Muscle layer of duodenum (tissue), 2 donors: ENCODE measurements around the gene NPIPB6.

ENCODE experiments used
- H3K27ac ChIP-seq: one replicate; pipeline ENCODE4 v1.7.0; 2013; ENCODE audit warnings: mild to moderate bottlenecking, low read length
- H3K27me3 ChIP-seq: one replicate; pipeline ENCODE4 v1.7.0; 2013; ENCODE audit warnings: low read depth, mild to moderate bottlenecking, control low read depth, low read length
- H3K36me3 ChIP-seq, 2 donors: one replicate each; pipeline ENCODE4 v1.7.0; 2013; ENCODE audit warnings: low read length in 2 of 2, control low read depth in 1 of 2, mild to moderate bottlenecking in 1 of 2; ENCODE audit not compliant: insufficient read depth in 2 of 2, control insufficient read depth in 1 of 2
- H3K4me1 ChIP-seq, 2 donors: one replicate each; pipeline ENCODE4 v1.7.0; 2013; ENCODE audit warnings: low read length in 2 of 2, mild to moderate bottlenecking in 2 of 2, control low read depth in 1 of 2, moderate library complexity in 1 of 2; ENCODE audit not compliant: insufficient read depth in 2 of 2, control insufficient read depth in 1 of 2
- H3K4me3 ChIP-seq, 2 donors: one replicate each; pipeline ENCODE4 v1.7.0; 2013; ENCODE audit warnings: low read length in 2 of 2, low read depth in 1 of 2, mild to moderate bottlenecking in 1 of 2
- H3K9me3 ChIP-seq, 2 donors: one replicate each; pipeline ENCODE4 v1.7.0; 2013; ENCODE audit warnings: low read length in 2 of 2, control low read depth in 1 of 2, mild to moderate bottlenecking in 1 of 2; ENCODE audit not compliant: control insufficient read depth in 1 of 2
- donor health status: healthy.

Gene NPIPB6

DNA sequence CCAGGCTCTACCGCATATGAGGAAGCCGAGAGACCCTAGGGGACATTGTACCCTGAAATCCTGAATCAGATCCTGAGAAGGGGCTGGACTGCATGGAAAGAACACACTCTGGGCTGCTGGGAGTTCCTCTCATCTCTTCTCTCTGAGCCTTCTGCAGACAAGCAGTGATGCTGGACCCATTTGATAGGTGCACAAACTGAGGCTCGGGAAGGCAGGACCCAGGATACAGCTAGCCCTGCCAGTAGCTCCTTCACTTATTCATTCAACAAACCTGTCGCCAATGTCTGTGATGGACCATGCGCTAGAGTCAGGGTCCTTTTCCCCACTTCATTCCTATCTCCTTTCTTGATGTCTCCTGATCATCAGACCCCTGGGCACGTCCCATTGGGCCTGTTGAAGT lies 69.1 kb downstream of the NPIPB6 start:
- Histone ChIP-seq H3K36me3 (no peaks in the 10 kb centered on the region), H3K4me1 (peaks cover 0 to 16% of the 10 kb centered on the region in 2 donors), H3K4me3 (no peak overlapping the region), H3K27ac (no peak overlapping the region), H3K9me3 (no peaks in the 10 kb centered on the region), H3K27me3 (peaks cover 14% of the 10 kb centered on the region)

DNA sequence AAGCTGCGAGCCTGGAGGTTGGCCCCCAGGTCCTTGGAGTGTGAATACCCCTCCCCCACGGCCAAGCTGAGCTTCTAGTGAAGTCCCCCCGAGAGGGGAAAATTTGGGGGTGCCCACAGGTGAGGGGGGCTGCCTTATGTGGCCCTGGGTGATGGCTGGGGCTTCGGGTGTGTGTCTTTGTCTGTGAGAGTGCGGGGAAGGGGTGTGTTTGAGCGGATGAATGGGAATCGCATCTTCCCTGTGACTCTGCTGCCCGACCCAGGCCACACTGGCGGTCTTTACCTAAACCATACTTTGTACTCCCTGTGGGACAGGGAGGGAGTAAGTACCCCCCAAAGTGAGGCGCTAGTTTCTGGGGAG lies 69.7 kb downstream of the NPIPB6 start:
- peak overlapping the region in 1 of 2 donors; percentile 65 for H3K4me3 ChIP-seq
- no peaks in the 10 kb centered on the region for H3K36me3 ChIP-seq
- peaks cover 14% of the 10 kb centered on the region for H3K27me3 ChIP-seq
- no peaks in the 10 kb centered on the region for H3K9me3 ChIP-seq
- no peak overlapping the region for H3K27ac ChIP-seq
- peaks cover 0 to 16% of the 10 kb centered on the region in 2 donors for H3K4me1 ChIP-seq

DNA sequence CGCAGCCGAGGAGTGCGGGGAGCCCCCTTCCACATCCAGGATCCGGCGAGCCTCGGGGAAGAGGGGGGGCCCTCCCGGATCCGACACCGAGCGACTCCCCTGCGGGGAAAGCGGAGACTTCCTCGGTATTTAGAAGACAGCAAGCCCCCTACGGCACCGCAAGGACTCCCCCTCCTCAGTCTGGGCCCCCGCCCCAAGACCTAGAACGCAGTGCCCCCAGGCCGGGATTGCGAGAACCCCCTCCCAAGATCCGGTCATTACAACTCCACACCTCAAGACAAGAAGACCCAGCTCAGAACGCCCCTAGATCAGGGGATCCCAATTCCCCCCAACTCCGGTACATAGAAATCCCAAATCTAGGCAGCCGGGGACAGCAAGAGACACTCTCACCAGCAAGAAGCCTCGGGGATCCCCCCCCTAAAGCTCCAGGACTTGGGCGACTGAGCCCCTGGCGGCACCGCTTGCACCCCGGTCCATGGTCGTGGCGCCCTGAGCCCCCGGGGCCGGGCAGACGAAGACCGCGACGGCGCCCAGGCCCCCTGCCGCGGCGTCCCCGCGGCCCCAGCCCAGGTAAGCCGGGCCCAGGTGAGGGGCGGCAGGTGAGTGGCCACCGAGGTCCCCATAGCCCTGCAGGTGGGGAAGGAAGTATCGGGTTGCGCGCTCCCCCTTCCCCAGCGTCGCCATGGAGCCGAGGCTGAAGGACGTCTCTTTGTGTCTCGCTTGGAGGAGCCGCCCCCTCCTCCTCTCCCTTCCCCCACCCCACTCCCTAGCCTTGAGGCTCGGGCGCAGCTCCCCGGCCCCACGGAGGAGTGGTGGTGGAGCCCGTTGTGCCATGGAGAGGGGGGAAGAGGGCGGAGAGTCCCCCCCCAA lies 70.3 kb downstream of the NPIPB6 start:
- H3K9me3 ChIP-seq: no peaks in the 10 kb centered on the region
- peaks cover 0 to 16% of the 10 kb centered on the region in 2 donors for H3K4me1 ChIP-seq
- no peak overlapping the region for H3K27ac ChIP-seq
- H3K27me3 ChIP-seq: peaks cover 14% of the 10 kb centered on the region
- no peaks in the 10 kb centered on the region for H3K36me3 ChIP-seq
- H3K4me3 ChIP-seq: peak overlapping the region; percentile 50 to 65
